Body of pancreas (tissue), 4 donors: ENCODE measurements around the gene CYP27A1. TPM values are rescaled to one million over a fixed set of nuclear protein-coding genes. Genes with fewer than 3 reads are reported as not detected.

Source experiments
- ATAC-seq: fragments of 150-250 bp; one replicate; pipeline ENCODE4 v1.9.1; 2016
- DNase-seq, 4 donors: peaks; one replicate each; pipeline ENCODE4 v3.0.0-alpha.2; 2019
- H3K27ac ChIP-seq, 4 donors: fragments of 200-600 bp; sonication (generic); 1 replicate in 3 of 4; 2 replicates in 1 of 4; pipeline versions ENCODE4 v1.5.1 to v1.6.1; 2016 to 2019; ENCODE audit warnings: mild to moderate bottlenecking in 1 of 4, mixed read lengths in 1 of 4, moderate library complexity in 1 of 4
- H3K27me3 ChIP-seq, 2 donors: fragments of 200-600 bp; sonication (generic); one replicate each; pipeline ENCODE4 v1.6.0; 2016; ENCODE audit warnings: mild to moderate bottlenecking in 1 of 2
- H3K36me3 ChIP-seq, 2 donors: fragments of 200-600 bp; sonication (generic); replicated peaks in 1 of 2; 2 replicates each; pipeline ENCODE4 v1.5.1; 2016; ENCODE audit warnings: low read depth in 2 of 2; ENCODE audit not compliant: insufficient read depth in 1 of 2
- H3K4me1 ChIP-seq: fragments of 200-600 bp; sonication (generic); one replicate; pipeline ENCODE4 v1.6.0; 2016
- H3K4me3 ChIP-seq, 2 donors: fragments of 200-600 bp; sonication (generic); 1 replicate in 1 of 2; 2 replicates in 1 of 2; pipeline ENCODE4 v1.5.1; 2016 to 2019
- H3K9me3 ChIP-seq, 3 donors: fragments of 200-600 bp; sonication (generic); 1 replicate in 2 of 3; 2 replicates in 1 of 3; pipeline ENCODE4 v1.5.1; 2016
- POLR2A ChIP-seq, 3 donors: fragments of 450-650 bp; IDR thresholded peaks; one replicate each; pipeline ENCODE4 v1.6.1; 2016; ENCODE audit warnings: antibody characterized with exemption in 3 of 3, mild to moderate bottlenecking in 2 of 3
- WGBS, 2 donors: methylation state at CpG; one replicate each; pipeline ENCODE4 v1.1.5; 2017; 5-methylcytosine and 5-hydroxymethylcytosine counted together
- intact Hi-C: fragments of 100-400 bp; cut with DNase I; formaldehyde crosslinking; loops from one replicate; pipeline ENCODE4 v1.15.1; 2023
- total RNA-seq, 2 donors: library from RNA; depleted of rRNA; stranded (reverse); fragments of >200 nt; gene quantifications; one replicate each; pipeline ENCODE4 v1.1.0, GENCODE V29; 2016
- TF ChIP-seq, protein P1 (sequence below), 7 experiments: fragments of 450-650 bp in 4 of 7; fragments of 200-600 bp in 3 of 7; sonication (generic) in 3 of 7; IDR thresholded peaks; one replicate each; pipeline ENCODE4 v1.5.1; 2016 to 2019; ENCODE audit warnings: antibody characterized with exemption in 7 of 7

The CYP27A1 gene
- 1 to 10 TPM; 9.3 to 9.9 TPM for total RNA-seq

DNA sequence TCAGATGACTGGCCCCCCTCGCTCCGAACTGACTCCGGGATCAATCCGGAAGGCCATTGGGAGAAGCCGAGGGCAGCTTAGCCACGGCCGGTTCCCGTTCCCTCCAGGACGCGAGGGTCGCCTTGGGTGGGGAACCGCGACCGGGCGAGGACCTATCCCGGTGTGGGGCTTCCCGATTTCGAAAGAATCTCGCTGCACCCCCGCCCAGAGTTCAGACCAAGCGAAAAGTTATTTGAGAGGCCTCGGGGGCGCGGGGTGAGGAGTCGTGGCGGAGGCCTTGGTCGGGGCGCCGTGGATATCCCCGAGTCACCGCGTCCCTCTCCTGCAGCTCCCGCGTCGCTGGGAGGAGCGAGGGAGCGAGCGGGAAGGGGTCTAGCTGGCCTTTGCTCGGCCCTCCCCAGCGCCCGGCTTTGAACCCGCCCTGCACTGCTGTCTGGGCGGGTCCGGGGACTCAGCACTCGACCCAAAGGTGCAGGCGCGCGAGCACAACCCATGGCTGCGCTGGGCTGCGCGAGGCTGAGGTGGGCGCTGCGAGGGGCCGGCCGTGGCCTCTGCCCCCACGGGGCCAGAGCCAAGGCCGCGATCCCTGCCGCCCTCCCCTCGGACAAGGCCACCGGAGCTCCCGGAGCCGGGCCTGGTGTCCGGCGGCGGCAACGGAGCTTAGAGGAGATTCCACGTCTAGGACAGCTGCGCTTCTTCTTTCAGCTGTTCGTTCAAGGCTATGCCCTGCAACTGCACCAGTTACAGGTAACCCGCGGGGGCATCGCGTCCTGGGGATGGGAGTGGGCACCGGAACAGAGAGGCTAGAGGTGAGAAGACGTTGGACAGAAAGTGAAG, at the start of gene CYP27A1:
CYP27A1 (plus strand) TSS at position 457 of the 837 bp plus-strand sequence; CDS start at position 493, 36 bp downstream.
- intact Hi-C loops = no loop called here
- Histone ChIP-seq H3K36me3 (no peaks in the 10 kb centered on the region), H3K27ac (peak within 1 kb of the TSS in 3 of 4 donors; percentile 46 to 62 (median 56)), H3K9me3 (no peaks in the 10 kb centered on the region), H3K4me3 (peak within 1 kb of the TSS; percentile 46 to 47), H3K27me3 (no peaks in the 10 kb centered on the region), H3K4me1 (peaks cover 24% of the 10 kb centered on the region)
- TF ChIP-seq POLR2A (IDR thresholded peaks at IDR 0.05) = peak in 2 of 3 donors; percentile 41 to 50
- TF ChIP-seq, protein P1, sequence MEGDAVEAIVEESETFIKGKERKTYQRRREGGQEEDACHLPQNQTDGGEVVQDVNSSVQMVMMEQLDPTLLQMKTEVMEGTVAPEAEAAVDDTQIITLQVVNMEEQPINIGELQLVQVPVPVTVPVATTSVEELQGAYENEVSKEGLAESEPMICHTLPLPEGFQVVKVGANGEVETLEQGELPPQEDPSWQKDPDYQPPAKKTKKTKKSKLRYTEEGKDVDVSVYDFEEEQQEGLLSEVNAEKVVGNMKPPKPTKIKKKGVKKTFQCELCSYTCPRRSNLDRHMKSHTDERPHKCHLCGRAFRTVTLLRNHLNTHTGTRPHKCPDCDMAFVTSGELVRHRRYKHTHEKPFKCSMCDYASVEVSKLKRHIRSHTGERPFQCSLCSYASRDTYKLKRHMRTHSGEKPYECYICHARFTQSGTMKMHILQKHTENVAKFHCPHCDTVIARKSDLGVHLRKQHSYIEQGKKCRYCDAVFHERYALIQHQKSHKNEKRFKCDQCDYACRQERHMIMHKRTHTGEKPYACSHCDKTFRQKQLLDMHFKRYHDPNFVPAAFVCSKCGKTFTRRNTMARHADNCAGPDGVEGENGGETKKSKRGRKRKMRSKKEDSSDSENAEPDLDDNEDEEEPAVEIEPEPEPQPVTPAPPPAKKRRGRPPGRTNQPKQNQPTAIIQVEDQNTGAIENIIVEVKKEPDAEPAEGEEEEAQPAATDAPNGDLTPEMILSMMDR (IDR thresholded peaks at IDR 0.05) = no peak
- ATAC-seq (peak; percentile 70), DNase-seq (peak; percentile 38 to 58 (median 48))
- 1% methylated on average over 41 to 76 of the region's 76 CpGs for WGBS, 2 donors

DNA sequence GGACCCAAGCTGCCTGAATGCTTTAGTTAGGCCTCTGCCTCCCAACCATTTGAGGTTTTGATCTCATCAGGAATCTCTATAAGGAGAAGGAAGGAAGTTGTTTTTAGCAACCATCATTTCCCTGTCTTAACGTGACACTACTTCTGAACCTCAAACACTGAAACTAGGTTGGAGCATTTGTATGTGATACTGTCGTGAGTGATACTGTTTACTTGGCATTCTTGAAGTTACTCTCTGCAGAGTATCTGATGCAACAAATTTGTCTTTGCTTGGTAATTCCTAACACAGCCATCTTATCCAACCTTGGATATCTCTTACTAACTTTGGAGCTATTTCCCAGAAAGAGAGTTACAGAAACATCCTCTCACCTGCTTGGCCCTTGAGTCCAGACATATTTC, 49.2 kb upstream of the CYP27A1 start:
- Histone ChIP-seq H3K36me3 (no peaks in the 10 kb centered on the region), H3K27ac (peak overlapping the region in 1 of 4 donors; percentile 50), H3K9me3 (no peaks in the 10 kb centered on the region), H3K4me3 (no peak overlapping the region), H3K27me3 (no peaks in the 10 kb centered on the region), H3K4me1 (peaks cover 5% of the 10 kb centered on the region)
- WGBS, 2 donors = 51 to 79% methylated on average over 2 of the region's 2 CpGs
- TF ChIP-seq POLR2A (IDR thresholded peaks at IDR 0.05) = no peak
- TF ChIP-seq, protein P1 (IDR thresholded peaks at IDR 0.05) = no peak
- intact Hi-C loops = no loop called here
- DNase-seq = no peak
- ATAC-seq = no peak

DNA sequence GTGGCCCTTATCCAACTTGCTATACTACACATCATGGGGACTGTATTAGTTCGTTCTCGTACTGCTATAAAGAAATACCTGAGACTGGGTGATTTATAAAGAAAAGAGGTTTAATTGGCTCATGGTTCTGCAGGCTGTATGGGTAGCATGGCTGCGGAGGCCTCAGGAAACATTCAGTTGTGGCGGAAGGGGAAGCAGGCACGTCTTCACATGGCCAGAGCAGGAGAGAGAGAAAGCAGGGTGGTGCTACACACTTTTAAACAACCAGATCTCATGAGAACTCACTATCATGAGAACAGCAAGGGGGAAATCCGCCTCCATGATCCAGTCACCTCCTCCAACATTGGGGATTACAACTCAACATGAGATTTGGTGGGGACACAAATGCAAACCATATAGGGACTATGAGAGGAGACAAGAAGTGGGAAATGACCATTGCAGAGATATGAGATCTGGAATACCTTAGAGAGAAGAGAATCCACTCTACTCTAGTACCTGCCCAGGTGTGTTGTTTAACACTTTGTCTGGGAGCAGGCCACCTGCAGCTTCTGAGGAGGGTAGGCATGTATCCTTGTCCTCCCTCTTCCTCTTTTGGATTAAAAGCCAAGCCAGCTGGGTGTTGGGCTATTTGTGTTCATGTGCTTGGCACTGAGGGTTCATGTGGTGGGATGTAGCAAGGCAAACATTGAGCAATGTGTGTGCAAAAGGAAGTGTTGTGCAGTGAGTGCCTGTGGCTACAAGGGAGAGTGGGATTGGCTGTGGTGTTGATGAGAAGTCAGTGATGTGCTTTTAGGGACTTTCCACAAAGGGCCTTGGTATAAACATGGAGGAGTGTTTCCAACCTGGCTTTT, 48.6 kb upstream of the CYP27A1 start:
- intact Hi-C loops = no loop called here

DNA sequence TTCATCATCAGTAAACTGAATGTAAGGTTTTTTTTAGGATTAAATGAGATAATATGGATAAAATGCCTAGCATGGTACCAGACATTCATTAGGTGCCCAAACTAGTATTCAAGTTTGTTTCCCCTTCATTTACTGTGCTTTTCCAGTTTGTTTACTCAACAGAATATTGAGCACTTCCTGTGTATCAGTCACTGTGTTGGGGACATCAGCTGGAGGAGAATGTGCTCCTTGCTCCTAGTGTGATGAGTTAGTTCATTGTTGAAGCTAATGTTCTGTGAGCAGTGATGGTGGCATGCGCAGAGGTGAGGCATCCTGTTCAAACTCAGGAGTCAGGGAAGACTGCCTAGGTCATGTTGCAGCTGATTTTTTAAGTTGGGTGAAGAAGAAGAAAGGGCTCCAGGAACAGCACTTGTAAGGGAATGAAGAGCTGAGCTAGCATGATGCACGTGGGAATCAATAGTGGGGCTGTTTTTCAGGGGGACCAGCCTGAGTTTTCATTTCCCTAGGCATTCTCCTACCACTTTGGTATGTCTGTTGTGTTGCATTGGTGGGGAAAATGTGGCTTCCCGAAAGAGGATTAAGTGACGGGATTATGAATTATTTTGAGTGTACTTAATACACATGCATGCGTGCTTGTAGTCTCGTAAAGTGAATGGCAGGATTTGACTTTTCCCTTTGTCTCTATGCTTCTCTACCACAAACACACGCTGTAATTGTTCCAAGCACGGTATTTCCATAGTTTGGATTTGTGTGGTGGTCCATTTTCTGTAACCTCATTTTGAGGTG, 47.6 kb upstream of the CYP27A1 start:
- intact Hi-C loops = no loop called here
- H3K4me1 ChIP-seq = peaks cover 5% of the 10 kb centered on the region
- H3K9me3 ChIP-seq = no peaks in the 10 kb centered on the region
- peaks cover 3 to 5% of the 10 kb centered on the region in 2 donors for H3K36me3 ChIP-seq
- no peak overlapping the region for H3K4me3 ChIP-seq
- WGBS, 2 donors = 90 to 95% methylated on average over 8 of the region's 8 CpGs
- ATAC-seq (no peak), DNase-seq (no peak)
- no peaks in the 10 kb centered on the region for H3K27me3 ChIP-seq
- TF ChIP-seq, protein P1 (IDR thresholded peaks at IDR 0.05) = no peak
- TF ChIP-seq POLR2A (IDR thresholded peaks at IDR 0.05) = no peak
- peak overlapping the region in 1 of 4 donors; percentile 46 for H3K27ac ChIP-seq

More for the DNA sequence above, 48.6 kb upstream of the CYP27A1 start:
- Histone ChIP-seq H3K27me3 (no peaks in the 10 kb centered on the region), H3K36me3 (peaks cover 3% of the 10 kb centered on the region in 2 donors), H3K4me1 (peaks cover 5% of the 10 kb centered on the region), H3K9me3 (no peaks in the 10 kb centered on the region), H3K4me3 (no peak overlapping the region), H3K27ac (peak overlapping the region in 1 of 4 donors; percentile 46)
- ATAC-seq (no peak), DNase-seq (peak in 2 of 4 donors; percentile 11 to 78)
- TF ChIP-seq, protein P1 (IDR thresholded peaks at IDR 0.05) = no peak
- no peak for TF ChIP-seq POLR2A (IDR thresholded peaks at IDR 0.05)
- WGBS, 2 donors = 85 to 95% methylated on average over 6 of the region's 6 CpGs
